ENCODE measurements around the gene RABL3.

DNA sequence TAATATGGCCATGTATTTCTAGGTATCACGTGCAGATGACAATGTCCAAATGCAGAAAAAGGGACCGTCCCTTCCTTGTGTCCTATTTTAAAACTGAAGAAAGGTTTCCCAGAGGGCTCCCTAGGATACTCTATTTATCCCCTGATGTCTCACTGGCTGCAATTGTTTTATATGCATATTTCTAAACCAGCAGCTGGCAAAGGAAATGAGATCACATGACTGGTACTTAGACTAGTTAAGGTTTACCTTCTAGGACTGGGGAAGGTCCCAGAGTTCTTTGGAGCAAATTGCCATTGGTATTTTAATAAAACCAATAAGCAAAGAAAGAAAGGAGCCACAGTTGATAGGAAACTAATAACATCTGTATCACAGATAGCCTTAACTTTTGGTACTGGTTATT is 29.8 kb upstream of the RABL3 start:
- TF ChIP-seq CTCF (IDR thresholded peaks at IDR 0.05) (no peak), POLR2A (IDR thresholded peaks at IDR 0.05) (no peak)

All from uterus (tissue), 2 donors.